Muscle of leg (tissue), 16 donors: ENCODE data around the gene REEP5. TPM values are rescaled to one million over a fixed set of nuclear protein-coding genes. Genes with fewer than 3 reads are reported as not detected.
"Not testable (repeated sequence)": the region's sequence is repeated elsewhere in the genome, so short reads cannot be mapped to it uniquely, and the experiment has no call there.

Experiments
- DNase-seq: peaks from one replicate; pipeline ENCODE4 v3.0.0; 2013
- H3K27ac ChIP-seq: one replicate; pipeline ENCODE4 v1.5.1; 2013; ENCODE audit warnings: mild to moderate bottlenecking, low read length, control low read depth
- H3K27me3 ChIP-seq: one replicate; pipeline ENCODE4 v1.6.1; 2013; ENCODE audit warnings: low read length; ENCODE audit not compliant: control insufficient read depth, insufficient read depth
- H3K36me3 ChIP-seq: one replicate; pipeline ENCODE4 v1.6.1; 2013; ENCODE audit warnings: low read length; ENCODE audit not compliant: control insufficient read depth, insufficient read depth
- H3K4me1 ChIP-seq: one replicate; pipeline ENCODE4 v1.6.1; 2013; ENCODE audit warnings: low read length; ENCODE audit not compliant: control insufficient read depth, insufficient read depth
- H3K4me3 ChIP-seq: one replicate; pipeline ENCODE4 v1.5.1; 2013; ENCODE audit warnings: low read length, control low read depth
- H3K9me3 ChIP-seq: replicated peaks from 2 replicates; pipeline ENCODE4 v1.6.1; 2013; ENCODE audit warnings: low read depth, low read length; ENCODE audit not compliant: control insufficient read depth
- WGBS: methylation state at CpG from one replicate; pipeline ENCODE4 v1.1.5; 2013; ENCODE audit warnings: missing lambda C conversion rate; ENCODE audit not compliant: insufficient coverage; 5-methylcytosine and 5-hydroxymethylcytosine counted together
- long read RNA-seq, 11 donors: transcript quantifications; one replicate each; lab custom pipeline, GENCODE V29; 2026
- polyA plus RNA-seq, 8 donors: library from polyadenylated mRNA; unstranded; fragments of 120-200 nt; gene quantifications; one replicate each; pipeline versions ENCODE4 v1.2.1 to v1.2.3, GENCODE V29; 2013; ENCODE audit warnings: inconsistent platforms in 1 of 8, low replicate concordance in 1 of 8; ENCODE audit not compliant: insufficient read length in 8 of 8, insufficient read depth in 1 of 8
- total RNA-seq: library from RNA; stranded (reverse); fragments of 120-200 nt; gene quantifications from one replicate; pipeline ENCODE4 v1.2.4, GENCODE V29; 2013

The REEP5 gene
- total RNA-seq (37.8 TPM), polyA plus RNA-seq (10 to 100 TPM; 67.0 to 77.9 (median 72.0) TPM)
- long read RNA-seq, donor 1, transcript REEP5-202 (5 exons, 3,326 nt): major isoform, 17 of 17 reads
- long read RNA-seq, donor 1, partial matches to known transcripts: 0 of 17 reads
- long read RNA-seq, donor 1, other reads (novel, unspliced or antisense): 0 of 17 reads
- long read RNA-seq, donor 2, transcript REEP5-202 (5 exons, 3,326 nt): major isoform, 11 of 12 reads
- long read RNA-seq, donor 2, partial matches to known transcripts: 0 of 12 reads
- long read RNA-seq, donor 2, other reads (novel, unspliced or antisense): 0 of 12 reads
- long read RNA-seq, donor 3, transcript REEP5-202 (5 exons, 3,326 nt): major isoform, 47 of 47 reads
- long read RNA-seq, donor 3, partial matches to known transcripts: 0 of 47 reads
- long read RNA-seq, donor 3, other reads (novel, unspliced or antisense): 0 of 47 reads
- long read RNA-seq, donor 4, transcript REEP5-202 (5 exons, 3,326 nt): major isoform, 35 of 35 reads
- long read RNA-seq, donor 4, partial matches to known transcripts: 0 of 35 reads
- long read RNA-seq, donor 4, other reads (novel, unspliced or antisense): 0 of 35 reads
- long read RNA-seq, donor 5, transcript REEP5-202 (5 exons, 3,326 nt): major isoform, 91 of 97 reads
- long read RNA-seq, donor 5, partial matches to known transcripts: 5 of 97 reads
- long read RNA-seq, donor 5, other reads (novel, unspliced or antisense): 0 of 97 reads
- long read RNA-seq, donor 6, transcript REEP5-202 (5 exons, 3,326 nt): major isoform, 85 of 93 reads
- long read RNA-seq, donor 6, partial matches to known transcripts: 7 of 93 reads
- long read RNA-seq, donor 6, other reads (novel, unspliced or antisense): 0 of 93 reads
- long read RNA-seq, donor 7, transcript REEP5-202 (5 exons, 3,326 nt): major isoform, 56 of 56 reads
- long read RNA-seq, donor 7, partial matches to known transcripts: 0 of 56 reads
- long read RNA-seq, donor 7, other reads (novel, unspliced or antisense): 0 of 56 reads
- long read RNA-seq, donor 8, transcript REEP5-202 (5 exons, 3,326 nt): major isoform, 47 of 52 reads
- long read RNA-seq, donor 8, partial matches to known transcripts: 5 of 52 reads
- long read RNA-seq, donor 8, other reads (novel, unspliced or antisense): 0 of 52 reads
- long read RNA-seq, donor 9, transcript REEP5-202 (5 exons, 3,326 nt): major isoform, 35 of 36 reads
- long read RNA-seq, donor 9, partial matches to known transcripts: 0 of 36 reads
- long read RNA-seq, donor 9, other reads (novel, unspliced or antisense): 0 of 36 reads
- long read RNA-seq, donor 10, transcript REEP5-202 (5 exons, 3,326 nt): major isoform, 63 of 79 reads
- long read RNA-seq, donor 10, partial matches to known transcripts: 15 of 79 reads
- long read RNA-seq, donor 10, other reads (novel, unspliced or antisense): 0 of 79 reads
- long read RNA-seq, donor 11, transcript REEP5-202 (5 exons, 3,326 nt): major isoform, 48 of 48 reads
- long read RNA-seq, donor 11, partial matches to known transcripts: 0 of 48 reads
- long read RNA-seq, donor 11, other reads (novel, unspliced or antisense): 0 of 48 reads

DNA sequence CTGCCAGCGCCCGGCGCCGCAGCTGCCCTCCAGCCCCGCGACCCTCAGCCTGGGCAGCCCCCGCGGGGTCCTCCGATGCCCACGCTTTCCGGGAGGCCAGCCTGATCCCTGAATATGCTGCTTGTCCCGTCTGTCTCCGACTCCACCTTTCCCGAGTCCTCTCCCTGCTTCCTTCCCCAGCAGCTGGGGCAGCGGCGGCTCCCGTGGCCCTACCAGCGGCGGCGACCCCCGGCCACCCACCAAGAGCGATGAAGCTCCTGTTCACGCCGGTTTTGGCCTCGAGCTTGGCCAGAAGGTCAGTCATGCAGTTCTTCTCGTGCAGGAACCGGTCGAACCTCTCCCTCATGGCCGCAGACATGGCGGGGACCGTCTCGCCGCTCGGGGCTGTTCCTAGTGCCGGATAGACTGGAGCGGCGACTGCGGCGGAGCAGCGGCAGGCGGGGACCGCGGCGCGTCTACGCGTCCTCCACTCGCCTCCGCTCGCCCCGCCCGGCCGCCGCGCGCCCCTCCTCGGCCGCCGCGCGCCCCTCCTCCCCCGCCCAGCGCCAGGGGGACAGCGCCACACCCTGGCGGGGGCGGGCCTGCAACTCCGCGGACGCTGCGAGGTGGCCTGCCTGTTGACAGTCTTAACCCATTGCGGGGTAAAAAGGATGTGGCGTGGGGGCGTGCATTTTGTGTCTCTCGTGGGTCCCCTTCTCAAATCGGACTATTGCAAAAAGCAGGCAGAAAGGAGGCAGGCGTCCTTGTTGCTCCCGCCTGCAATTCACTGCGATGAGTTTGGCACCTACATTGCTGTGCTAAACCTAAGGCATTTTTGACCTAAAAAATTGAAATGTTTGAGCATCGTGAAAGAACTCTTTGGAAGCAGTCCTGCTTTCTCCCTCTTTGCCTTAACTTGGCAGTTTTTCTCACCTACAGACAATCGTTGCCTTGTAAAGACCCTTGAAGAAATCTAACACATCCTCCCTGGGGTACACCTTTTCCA lies at the start of gene REEP5:
Gene REEP5, minus strand, starts transcription at position 395 of the 985 bp plus-strand sequence. Its CDS starts 37 bp downstream, at position 358.
- H3K27me3 ChIP-seq: no peaks in the 10 kb centered on the region
- peak within 1 kb of the TSS; percentile 84 for H3K4me3 ChIP-seq
- peak within 1 kb of the TSS; percentile 97 for H3K27ac ChIP-seq
- DNase-seq: peak; percentile 94
- H3K9me3 ChIP-seq: no peaks in the 10 kb centered on the region
- peaks cover 16% of the 10 kb centered on the region for H3K36me3 ChIP-seq
- H3K4me1 ChIP-seq: peaks cover 11% of the 10 kb centered on the region
- WGBS: under 1% methylated on average over 76 of the region's 80 CpGs

- Histone ChIP-seq H3K9me3 (no peaks in the 10 kb centered on the region), H3K4me3 (no peak overlapping the region), H3K36me3 (no peaks in the 10 kb centered on the region), H3K4me1 (peaks cover 5% of the 10 kb centered on the region), H3K27ac (no peak overlapping the region), H3K27me3 (no peaks in the 10 kb centered on the region)
- no CpG with 5 or more reads among the region's 4 CpGs for WGBS
- no peak for DNase-seq
These were observed 49.2 kb upstream of the REEP5 start for GRCh38 chr5:112971276-112971675.

- WGBS: 78% methylated on average over 2 of the region's 5 CpGs
- H3K27ac ChIP-seq: no peak overlapping the region
- H3K4me1 ChIP-seq: peaks cover 2% of the 10 kb centered on the region
- H3K9me3 ChIP-seq: no peaks in the 10 kb centered on the region
- no peak for DNase-seq
- no peak overlapping the region for H3K4me3 ChIP-seq
- H3K36me3 ChIP-seq: no peaks in the 10 kb centered on the region
- H3K27me3 ChIP-seq: no peaks in the 10 kb centered on the region
These were observed 46.5 kb upstream of the REEP5 start for GRCh38 chr5:112968411-112969106.

- no peaks in the 10 kb centered on the region for H3K27me3 ChIP-seq
- H3K36me3 ChIP-seq: no peaks in the 10 kb centered on the region
- no peaks in the 10 kb centered on the region for H3K9me3 ChIP-seq
- H3K4me1 ChIP-seq: peaks cover 2% of the 10 kb centered on the region
- 94% methylated on average over 2 of the region's 6 CpGs for WGBS
- no peak overlapping the region for H3K4me3 ChIP-seq
- H3K27ac ChIP-seq: no peak overlapping the region
- DNase-seq: no peak
These were observed 45.6 kb upstream of the REEP5 start for GRCh38 chr5:112967520-112968083.

GRCh38 chr5:112965733-112966306 lies 43.8 kb upstream of the REEP5 start:
- Histone ChIP-seq H3K27ac (no peak overlapping the region), H3K36me3 (no peaks in the 10 kb centered on the region), H3K4me3 (no peak overlapping the region), H3K9me3 (no peaks in the 10 kb centered on the region), H3K27me3 (no peaks in the 10 kb centered on the region), H3K4me1 (peaks cover 2% of the 10 kb centered on the region)
- DNase-seq: no peak
- WGBS: 90% methylated on average over 6 of the region's 8 CpGs

- not testable (repeated sequence) for H3K36me3 ChIP-seq, DNase-seq, H3K27ac ChIP-seq, H3K9me3 ChIP-seq, H3K27me3 ChIP-seq, H3K4me3 ChIP-seq
- H3K4me1 ChIP-seq: peaks cover 13% of the 10 kb centered on the region
- WGBS: no CpG with 5 or more reads among the region's 3 CpGs
These were observed 41.3 kb upstream of the REEP5 start for GRCh38 chr5:112963374-112963733.

DNA sequence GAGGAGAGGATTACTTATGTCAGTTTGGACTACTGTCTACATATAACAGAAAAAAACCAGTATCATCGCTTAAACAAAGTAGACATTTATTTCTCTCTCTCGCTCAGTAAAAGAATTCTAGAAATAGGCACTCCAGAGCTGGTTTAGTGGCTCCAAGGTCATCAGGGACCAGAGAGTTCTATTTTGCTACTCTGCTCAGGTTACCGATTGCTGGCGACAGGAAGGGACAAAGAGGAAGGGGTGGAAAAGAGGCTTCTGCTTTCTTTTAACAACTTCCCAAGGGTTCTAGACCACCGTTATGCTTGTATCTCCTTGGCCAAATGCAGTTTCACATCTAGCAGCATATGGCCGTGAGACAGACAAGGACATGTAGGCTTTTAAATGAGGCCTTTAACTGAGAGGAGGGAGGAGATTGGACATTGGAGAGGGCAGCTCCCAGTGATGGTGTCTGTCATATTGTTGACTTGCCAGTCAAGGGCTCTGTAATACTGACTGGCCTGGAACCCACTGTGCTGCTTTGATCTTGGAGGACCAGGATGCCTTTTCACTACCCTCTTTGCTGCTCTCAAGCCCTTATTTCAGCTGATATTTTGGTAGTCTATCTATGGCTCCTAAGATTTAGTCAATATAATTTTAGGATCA lies 39.0 kb upstream of the REEP5 start:
- Histone ChIP-seq H3K4me3 (no peak overlapping the region), H3K9me3 (no peaks in the 10 kb centered on the region), H3K27me3 (no peaks in the 10 kb centered on the region), H3K27ac (no peak overlapping the region), H3K36me3 (no peaks in the 10 kb centered on the region), H3K4me1 (peaks cover 17% of the 10 kb centered on the region)
- WGBS: 40% methylated on average over 1 of the region's 6 CpGs
- DNase-seq: no peak

- peak; percentile 68 for DNase-seq
- no CpG with 5 or more reads among the region's 1 CpG for WGBS
- Histone ChIP-seq H3K27me3 (no peaks in the 10 kb centered on the region), H3K4me1 (peaks cover 17% of the 10 kb centered on the region), H3K27ac (peak overlapping the region; percentile 11), H3K9me3 (no peaks in the 10 kb centered on the region), H3K4me3 (no peak overlapping the region), H3K36me3 (no peaks in the 10 kb centered on the region)
These were observed 38.3 kb upstream of the REEP5 start for GRCh38 chr5:112960315-112960714.
